OCI-LY3 (cell line): ENCODE measurements around the gene ZNF425.

Source experiments
- EZH2phosphoT487 ChIP-seq: fragments of 200-600 bp; shearing (Covaris generic); IDR thresholded peaks from 2 replicates; pipeline ENCODE4 v1.6.1; 2018; ENCODE audit warnings: antibody characterized with exemption, mixed run types, low read depth
- TF ChIP-seq, protein P1 (sequence below): fragments of 200-600, 300-600 bp; sonication (generic); IDR thresholded peaks from 2 replicates; pipeline ENCODE4 v1.5.1; 2014; ENCODE audit warnings: antibody characterized with exemption, low read length, low read depth

DNA sequence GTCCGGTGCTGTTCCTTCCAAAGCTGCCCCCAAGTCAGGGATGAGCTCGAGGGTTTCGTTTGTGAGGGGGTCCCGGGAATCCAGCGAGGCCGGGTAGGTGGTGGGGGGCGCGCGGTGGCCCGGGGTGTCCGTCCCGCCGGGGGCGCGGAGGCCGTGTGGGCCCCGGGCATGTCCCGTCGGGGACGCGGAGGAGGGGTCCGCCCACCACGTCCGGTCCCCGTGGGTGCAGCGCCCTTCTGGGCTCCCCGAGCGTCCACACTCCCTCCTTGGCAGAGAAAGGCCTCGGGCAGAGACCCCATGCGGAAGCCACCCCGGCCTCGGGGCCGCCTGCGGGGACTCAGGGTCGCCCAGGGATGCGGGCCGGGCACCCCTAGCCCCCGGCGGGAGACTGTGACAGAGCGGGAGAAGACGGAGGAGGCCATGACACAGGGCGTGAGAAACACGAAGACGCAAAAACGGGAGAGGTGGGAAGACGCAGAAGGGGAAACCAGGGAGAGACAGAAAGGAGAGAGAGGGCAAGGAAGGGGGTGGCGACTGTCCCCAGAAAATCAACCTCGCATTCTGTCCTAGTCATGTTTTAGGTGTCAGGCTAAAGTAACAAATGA is 640 bp upstream of the ZNF425 start:
- TF ChIP-seq, protein P1, sequence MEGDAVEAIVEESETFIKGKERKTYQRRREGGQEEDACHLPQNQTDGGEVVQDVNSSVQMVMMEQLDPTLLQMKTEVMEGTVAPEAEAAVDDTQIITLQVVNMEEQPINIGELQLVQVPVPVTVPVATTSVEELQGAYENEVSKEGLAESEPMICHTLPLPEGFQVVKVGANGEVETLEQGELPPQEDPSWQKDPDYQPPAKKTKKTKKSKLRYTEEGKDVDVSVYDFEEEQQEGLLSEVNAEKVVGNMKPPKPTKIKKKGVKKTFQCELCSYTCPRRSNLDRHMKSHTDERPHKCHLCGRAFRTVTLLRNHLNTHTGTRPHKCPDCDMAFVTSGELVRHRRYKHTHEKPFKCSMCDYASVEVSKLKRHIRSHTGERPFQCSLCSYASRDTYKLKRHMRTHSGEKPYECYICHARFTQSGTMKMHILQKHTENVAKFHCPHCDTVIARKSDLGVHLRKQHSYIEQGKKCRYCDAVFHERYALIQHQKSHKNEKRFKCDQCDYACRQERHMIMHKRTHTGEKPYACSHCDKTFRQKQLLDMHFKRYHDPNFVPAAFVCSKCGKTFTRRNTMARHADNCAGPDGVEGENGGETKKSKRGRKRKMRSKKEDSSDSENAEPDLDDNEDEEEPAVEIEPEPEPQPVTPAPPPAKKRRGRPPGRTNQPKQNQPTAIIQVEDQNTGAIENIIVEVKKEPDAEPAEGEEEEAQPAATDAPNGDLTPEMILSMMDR = no peak
- TF ChIP-seq EZH2phosphoT487 = no peak
